Esophagus muscularis mucosa (tissue), 4 donors: Measurements from ENCODE around the gene NISCH. TPM values are rescaled to one million over a fixed set of nuclear protein-coding genes. Genes with fewer than 3 reads are reported as not detected.
A peak's percentile ranks its signal among the peaks of the same experiment; 100 is the strongest.

Experiments
- DNase-seq: peaks from one replicate; pipeline ENCODE4 v3.0.0-alpha.2; 2017; ENCODE audit errors: extremely low spot score
- H3K27ac ChIP-seq, 4 donors: fragments of 200-600 bp; sonication (generic); replicated peaks in 1 of 4; 1 replicate in 3 of 4; 2 replicates in 1 of 4; pipeline ENCODE4 v1.5.1; 2016 to 2019; ENCODE audit warnings: mild to moderate bottlenecking in 1 of 4
- H3K27me3 ChIP-seq, 4 donors: fragments of 200-600 bp; sonication (generic); one replicate each; pipeline versions ENCODE4 v1.5.1 to v1.6.0; 2016 to 2019
- H3K36me3 ChIP-seq, 4 donors: fragments of 200-600 bp; sonication (generic); one replicate each; pipeline ENCODE4 v1.5.1; 2016 to 2019
- H3K4me1 ChIP-seq, 4 donors: fragments of 200-600 bp; sonication (generic); one replicate each; pipeline ENCODE4 v1.5.1; 2016 to 2019
- H3K4me3 ChIP-seq, 4 donors: fragments of 200-600 bp; sonication (generic); 1 replicate in 2 of 4; 2 replicates in 2 of 4; pipeline ENCODE4 v1.5.1; 2016 to 2019; ENCODE audit warnings: mild to moderate bottlenecking in 4 of 4, moderate library complexity in 1 of 4
- H3K9me3 ChIP-seq, 4 donors: fragments of 200-600 bp; sonication (generic); 1 replicate in 3 of 4; 2 replicates in 1 of 4; pipeline ENCODE4 v1.5.1; 2016 to 2019
- EP300 ChIP-seq: sonication (generic); formaldehyde crosslinking; IDR thresholded peaks from one replicate; pipeline ENCODE4 v1.6.1; 2017; ENCODE audit warnings: antibody characterized with exemption
- POLR2A ChIP-seq: fragments of 450-650 bp; IDR thresholded peaks from one replicate; pipeline ENCODE4 v1.6.1; 2017; ENCODE audit warnings: antibody characterized with exemption, moderate library complexity, mild to moderate bottlenecking, low read depth
- POLR2AphosphoS5 ChIP-seq, 2 donors: sonication (generic); formaldehyde crosslinking; IDR thresholded peaks; one replicate each; pipeline ENCODE4 v1.6.1; 2017; ENCODE audit warnings: antibody characterized with exemption in 2 of 2
- WGBS: methylation state at CpG from one replicate; pipeline ENCODE4 v1.1.5; 2018; 5-methylcytosine and 5-hydroxymethylcytosine counted together
- intact Hi-C: fragments of 100-400 bp; cut with DNase I; formaldehyde crosslinking; loops from one replicate; pipeline ENCODE4 v1.15.1; 2023
- total RNA-seq, 4 donors: library from RNA; depleted of rRNA; stranded (reverse); fragments of >200 nt; gene quantifications; one replicate each; pipeline versions ENCODE4 v1.1.0 to v1.2.1, GENCODE V29; 2016
- TF ChIP-seq, protein P1 (sequence below), 3 experiments: fragments of 200-600 bp in 2 of 3; fragments of 450-650 bp in 1 of 3; sonication (generic) in 2 of 3; IDR thresholded peaks; one replicate each; pipeline ENCODE4 v1.5.1; 2017 to 2019; ENCODE audit warnings: antibody characterized with exemption in 3 of 3, mild to moderate bottlenecking in 2 of 3, moderate library complexity in 1 of 3

NISCH gene
- total RNA-seq, 4 donors from 2014 or later, result 71.9 to 110 (median 88.0) TPM

DNA sequence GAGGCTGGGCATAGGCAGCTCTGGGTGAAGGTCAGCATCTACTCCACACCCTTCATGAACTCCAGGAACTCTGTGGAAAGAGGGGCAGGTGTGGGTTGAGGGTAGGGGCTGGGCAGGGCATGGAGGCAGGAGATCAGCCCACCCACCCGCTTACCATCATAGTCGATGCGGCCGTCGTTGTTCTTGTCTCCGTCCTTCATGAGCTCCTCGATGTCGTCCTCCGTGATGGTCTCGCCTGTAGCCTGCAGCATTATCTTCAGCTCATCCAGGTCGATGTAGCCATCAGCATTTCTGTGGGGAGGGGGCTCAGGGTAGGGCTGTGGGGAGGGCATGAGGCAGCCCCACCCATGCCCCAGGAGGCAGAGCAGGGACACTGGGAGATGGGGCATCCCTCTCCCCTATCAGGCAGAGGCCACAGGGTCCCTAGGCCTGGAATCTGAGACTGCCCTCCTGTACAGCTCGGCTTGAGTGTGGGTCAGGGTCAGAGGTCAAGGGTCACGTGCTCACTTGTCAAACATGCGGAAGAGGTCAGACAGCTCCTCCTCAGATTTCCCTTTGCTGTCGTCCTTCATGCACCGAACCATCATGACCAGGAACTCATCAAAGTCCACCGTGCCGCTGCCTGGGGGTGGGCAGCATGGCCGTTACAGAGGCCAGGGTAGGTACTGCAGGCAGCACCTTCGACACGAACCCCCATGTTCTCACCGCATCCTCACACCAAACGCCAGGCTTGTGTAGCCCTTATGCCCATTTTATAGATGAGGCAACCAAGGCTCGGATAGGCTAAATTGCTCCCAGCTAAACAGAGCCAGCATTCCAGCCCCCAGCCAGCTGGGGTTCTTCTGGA lies 3.9 kb upstream of the NISCH start:
- intact Hi-C loops, result no loop called here
- no peaks in the 10 kb centered on the region for H3K9me3 ChIP-seq
- TF ChIP-seq, protein P1, sequence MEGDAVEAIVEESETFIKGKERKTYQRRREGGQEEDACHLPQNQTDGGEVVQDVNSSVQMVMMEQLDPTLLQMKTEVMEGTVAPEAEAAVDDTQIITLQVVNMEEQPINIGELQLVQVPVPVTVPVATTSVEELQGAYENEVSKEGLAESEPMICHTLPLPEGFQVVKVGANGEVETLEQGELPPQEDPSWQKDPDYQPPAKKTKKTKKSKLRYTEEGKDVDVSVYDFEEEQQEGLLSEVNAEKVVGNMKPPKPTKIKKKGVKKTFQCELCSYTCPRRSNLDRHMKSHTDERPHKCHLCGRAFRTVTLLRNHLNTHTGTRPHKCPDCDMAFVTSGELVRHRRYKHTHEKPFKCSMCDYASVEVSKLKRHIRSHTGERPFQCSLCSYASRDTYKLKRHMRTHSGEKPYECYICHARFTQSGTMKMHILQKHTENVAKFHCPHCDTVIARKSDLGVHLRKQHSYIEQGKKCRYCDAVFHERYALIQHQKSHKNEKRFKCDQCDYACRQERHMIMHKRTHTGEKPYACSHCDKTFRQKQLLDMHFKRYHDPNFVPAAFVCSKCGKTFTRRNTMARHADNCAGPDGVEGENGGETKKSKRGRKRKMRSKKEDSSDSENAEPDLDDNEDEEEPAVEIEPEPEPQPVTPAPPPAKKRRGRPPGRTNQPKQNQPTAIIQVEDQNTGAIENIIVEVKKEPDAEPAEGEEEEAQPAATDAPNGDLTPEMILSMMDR (IDR thresholded peaks at IDR 0.05), result no peak
- TF ChIP-seq EP300 (no peak), POLR2AphosphoS5 (IDR thresholded peaks at IDR 0.05) (no peak), POLR2A (no peak)
- H3K4me3 ChIP-seq, result no peak overlapping the region
- no peak for DNase-seq
- peaks cover 25 to 42% (median 34%) of the 10 kb centered on the region in 4 donors for H3K4me1 ChIP-seq
- H3K36me3 ChIP-seq, result peaks cover 0 to 24% (median 0%) of the 10 kb centered on the region in 4 donors
- 77% methylated on average over 20 of the region's 24 CpGs for WGBS
- no peak overlapping the region for H3K27ac ChIP-seq
- H3K27me3 ChIP-seq, result no peaks in the 10 kb centered on the region

DNA sequence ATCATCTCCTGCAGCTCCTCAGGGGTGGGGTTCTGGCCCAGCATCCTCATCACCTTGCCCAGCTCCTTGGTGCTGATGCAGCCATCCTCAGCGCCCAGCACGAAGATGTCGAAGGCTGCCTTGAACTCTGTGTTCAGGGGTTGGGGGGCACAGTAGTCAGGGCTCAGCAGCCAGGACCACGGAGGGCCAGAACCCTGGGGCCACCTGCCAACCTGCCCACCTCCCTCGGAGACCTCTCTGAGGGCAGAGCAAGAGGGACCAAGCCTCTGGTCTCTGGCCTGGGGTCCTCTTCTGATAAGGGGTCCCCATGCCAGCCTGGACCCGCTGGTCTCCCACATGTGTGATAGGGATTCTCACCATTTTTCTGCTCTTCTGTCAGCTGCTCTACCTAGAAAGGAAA lies 3.3 kb upstream of the NISCH start:
- Histone ChIP-seq H3K4me3 (no peak overlapping the region), H3K27me3 (no peaks in the 10 kb centered on the region), H3K27ac (no peak overlapping the region), H3K9me3 (no peaks in the 10 kb centered on the region), H3K4me1 (peaks cover 26 to 42% (median 35%) of the 10 kb centered on the region in 4 donors), H3K36me3 (peaks cover 0 to 24% (median under 1%) of the 10 kb centered on the region in 4 donors)
- WGBS, result 100% methylated on average over 4 of the region's 6 CpGs
- TF ChIP-seq EP300, result no peak
- TF ChIP-seq, protein P1 (IDR thresholded peaks at IDR 0.05), result no peak
- no peak for TF ChIP-seq POLR2A
- no peak for TF ChIP-seq POLR2AphosphoS5 (IDR thresholded peaks at IDR 0.05)
- intact Hi-C loops, result no loop called here
- DNase-seq, result no peak

DNA sequence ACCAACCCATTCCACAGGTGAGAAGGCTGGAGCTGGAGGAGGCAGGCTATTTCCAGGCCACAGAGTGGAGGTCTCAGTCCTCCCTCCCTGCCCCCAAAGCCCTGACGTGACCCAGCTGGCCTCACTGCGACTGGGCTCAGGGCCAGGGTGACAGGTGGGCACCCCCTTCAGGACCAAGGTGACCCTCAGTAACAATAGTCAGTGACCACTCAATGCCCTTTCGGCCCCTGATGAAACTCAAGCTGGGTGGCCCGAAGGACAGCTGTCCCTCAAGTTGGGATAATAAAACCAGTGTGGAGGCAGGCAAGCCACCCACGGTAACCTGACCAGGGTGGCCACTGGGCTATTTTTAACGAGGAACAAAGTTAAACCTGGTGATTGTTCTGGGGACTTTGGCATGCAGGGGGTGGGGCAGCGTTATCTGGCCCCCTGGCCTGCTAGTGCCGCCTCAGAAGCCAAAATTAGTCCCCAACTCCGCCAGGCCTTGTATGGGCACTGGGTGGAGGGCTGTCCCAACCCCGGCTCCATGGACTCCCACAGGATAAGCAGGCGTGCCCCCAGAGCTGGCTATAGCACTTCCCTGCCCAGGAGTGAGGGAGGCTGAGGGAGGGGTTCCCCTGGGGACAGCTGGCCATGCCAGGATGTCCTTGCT lies 2.7 kb upstream of the NISCH start:
- Histone ChIP-seq H3K27ac (no peak overlapping the region), H3K27me3 (no peaks in the 10 kb centered on the region), H3K4me1 (peaks cover 31 to 45% (median 40%) of the 10 kb centered on the region in 4 donors), H3K4me3 (no peak overlapping the region), H3K36me3 (peaks cover 0 to 25% (median 6%) of the 10 kb centered on the region in 4 donors), H3K9me3 (no peaks in the 10 kb centered on the region)
- TF ChIP-seq, protein P1 (IDR thresholded peaks at IDR 0.05), result no peak
- no peak for TF ChIP-seq POLR2A
- no peak for TF ChIP-seq EP300
- no peak for TF ChIP-seq POLR2AphosphoS5 (IDR thresholded peaks at IDR 0.05)
- DNase-seq, result no peak
- intact Hi-C loops, result no loop called here
- WGBS, result 80% methylated on average over 8 of the region's 11 CpGs

DNA sequence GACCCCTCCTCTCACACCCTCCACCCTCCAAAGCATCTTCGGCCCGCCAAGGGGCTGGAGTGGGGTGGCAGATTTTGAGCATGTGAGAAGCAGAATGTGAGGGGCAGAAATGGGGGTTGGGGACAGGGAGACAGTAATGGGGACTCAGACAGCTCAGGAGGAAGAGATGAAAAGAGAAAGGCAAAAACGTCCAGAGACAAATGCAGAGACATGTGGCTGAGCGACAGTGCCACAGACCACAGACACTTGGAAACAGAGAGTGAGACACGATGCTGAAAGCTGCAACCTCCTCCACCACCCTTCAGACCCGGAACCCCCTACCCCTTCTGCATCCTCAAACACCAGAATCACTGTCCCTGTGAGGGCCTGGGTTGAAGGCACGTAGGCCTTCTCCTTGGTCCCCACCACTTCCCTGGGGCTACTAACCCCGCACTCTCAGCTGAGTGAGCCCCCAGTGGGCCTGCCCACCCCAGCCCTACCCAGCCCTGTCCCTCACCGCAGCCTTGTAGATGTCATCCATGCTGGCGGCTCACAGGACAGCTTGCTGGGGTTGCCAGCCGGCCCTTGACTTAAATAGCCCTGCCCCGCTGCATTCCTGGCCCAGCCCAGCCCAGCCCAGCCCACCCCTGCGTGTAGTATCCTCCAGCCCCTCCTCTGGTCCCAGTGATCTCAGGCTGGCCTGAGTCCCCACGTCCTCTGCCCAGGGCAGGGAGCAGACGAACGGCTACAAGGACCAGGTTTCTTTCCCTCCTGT lies 1.7 kb upstream of the NISCH start, which contains the start of gene TNNC1:
TNNC1 (minus strand) TSS at position 546 of the 754 bp plus-strand sequence; CDS start at position 520, 26 bp downstream.
- H3K4me3 ChIP-seq, result peak within 1 kb of the TSS; percentile 79 to 96 (median 94)
- no peaks in the 10 kb centered on the region for H3K27me3 ChIP-seq
- no peak for DNase-seq
- peaks cover 31 to 54% (median 43%) of the 10 kb centered on the region in 4 donors for H3K4me1 ChIP-seq
- intact Hi-C loops, result no loop called here
- H3K36me3 ChIP-seq, result peaks cover 4 to 34% (median 16%) of the 10 kb centered on the region in 4 donors
- TF ChIP-seq, protein P1 (IDR thresholded peaks at IDR 0.05), result no peak
- TF ChIP-seq POLR2A, result no peak
- no peak for TF ChIP-seq POLR2AphosphoS5 (IDR thresholded peaks at IDR 0.05)
- WGBS, result 83% methylated on average over 9 of the region's 16 CpGs
- peak within 1 kb of the TSS; percentile 93 to 95 (median 94) for H3K27ac ChIP-seq
- no peaks in the 10 kb centered on the region for H3K9me3 ChIP-seq
